NB4 (cell line): ENCODE measurements around the gene SCYGR1.

Experiments
- POLR2A ChIP-seq: IDR thresholded peaks from 2 replicates; pipeline ENCODE4 v1.6.1; 2011; ENCODE audit warnings: mild to moderate bottlenecking; ENCODE audit not compliant: insufficient read length; ENCODE audit errors: extremely low read depth
- TF ChIP-seq, protein P1 (sequence below): IDR thresholded peaks from one replicate; pipeline ENCODE4 v1.5.1; 2012; ENCODE audit warnings: low read depth, low read length
- TF ChIP-seq, protein P2 (sequence below): IDR thresholded peaks from 2 replicates; pipeline ENCODE4 v1.6.1; 2011; ENCODE audit warnings: low read depth, low read length

DNA sequence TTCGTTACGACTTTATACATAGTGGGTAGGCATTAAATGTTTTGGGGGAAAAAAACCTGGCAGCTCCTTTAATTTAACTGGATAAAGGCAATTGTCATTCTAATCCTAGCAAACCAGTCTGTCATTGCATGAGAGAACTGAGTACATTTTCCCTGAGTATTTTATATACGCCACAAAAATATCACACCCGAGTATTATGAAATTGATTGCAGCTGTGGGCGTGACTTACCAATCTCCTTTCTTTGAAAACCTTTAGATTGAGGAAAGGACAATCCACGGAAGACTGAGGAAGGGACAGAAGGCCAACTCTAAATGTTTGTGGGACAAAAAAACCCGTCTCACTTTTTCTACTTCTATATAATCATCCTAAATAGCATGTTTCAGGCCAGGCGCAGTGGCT lies 17.7 kb downstream of the SCYGR1 start:
- TF ChIP-seq, protein P1, sequence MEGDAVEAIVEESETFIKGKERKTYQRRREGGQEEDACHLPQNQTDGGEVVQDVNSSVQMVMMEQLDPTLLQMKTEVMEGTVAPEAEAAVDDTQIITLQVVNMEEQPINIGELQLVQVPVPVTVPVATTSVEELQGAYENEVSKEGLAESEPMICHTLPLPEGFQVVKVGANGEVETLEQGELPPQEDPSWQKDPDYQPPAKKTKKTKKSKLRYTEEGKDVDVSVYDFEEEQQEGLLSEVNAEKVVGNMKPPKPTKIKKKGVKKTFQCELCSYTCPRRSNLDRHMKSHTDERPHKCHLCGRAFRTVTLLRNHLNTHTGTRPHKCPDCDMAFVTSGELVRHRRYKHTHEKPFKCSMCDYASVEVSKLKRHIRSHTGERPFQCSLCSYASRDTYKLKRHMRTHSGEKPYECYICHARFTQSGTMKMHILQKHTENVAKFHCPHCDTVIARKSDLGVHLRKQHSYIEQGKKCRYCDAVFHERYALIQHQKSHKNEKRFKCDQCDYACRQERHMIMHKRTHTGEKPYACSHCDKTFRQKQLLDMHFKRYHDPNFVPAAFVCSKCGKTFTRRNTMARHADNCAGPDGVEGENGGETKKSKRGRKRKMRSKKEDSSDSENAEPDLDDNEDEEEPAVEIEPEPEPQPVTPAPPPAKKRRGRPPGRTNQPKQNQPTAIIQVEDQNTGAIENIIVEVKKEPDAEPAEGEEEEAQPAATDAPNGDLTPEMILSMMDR, result no peak
- no peak for TF ChIP-seq POLR2A
- TF ChIP-seq, protein P2, sequence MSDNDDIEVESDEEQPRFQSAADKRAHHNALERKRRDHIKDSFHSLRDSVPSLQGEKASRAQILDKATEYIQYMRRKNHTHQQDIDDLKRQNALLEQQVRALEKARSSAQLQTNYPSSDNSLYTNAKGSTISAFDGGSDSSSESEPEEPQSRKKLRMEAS, result no peak
